Measurements from ENCODE around the gene CFAP52. TPM values are rescaled to one million over a fixed set of nuclear protein-coding genes. Genes with fewer than 3 reads are reported as not detected.

CFAP52 gene
- total and polyA plus RNA-seq, 2 of the 13 experiments (the other 11 are each of a cell fraction or from before 2014, with no cell fraction given) = not detected

DNA sequence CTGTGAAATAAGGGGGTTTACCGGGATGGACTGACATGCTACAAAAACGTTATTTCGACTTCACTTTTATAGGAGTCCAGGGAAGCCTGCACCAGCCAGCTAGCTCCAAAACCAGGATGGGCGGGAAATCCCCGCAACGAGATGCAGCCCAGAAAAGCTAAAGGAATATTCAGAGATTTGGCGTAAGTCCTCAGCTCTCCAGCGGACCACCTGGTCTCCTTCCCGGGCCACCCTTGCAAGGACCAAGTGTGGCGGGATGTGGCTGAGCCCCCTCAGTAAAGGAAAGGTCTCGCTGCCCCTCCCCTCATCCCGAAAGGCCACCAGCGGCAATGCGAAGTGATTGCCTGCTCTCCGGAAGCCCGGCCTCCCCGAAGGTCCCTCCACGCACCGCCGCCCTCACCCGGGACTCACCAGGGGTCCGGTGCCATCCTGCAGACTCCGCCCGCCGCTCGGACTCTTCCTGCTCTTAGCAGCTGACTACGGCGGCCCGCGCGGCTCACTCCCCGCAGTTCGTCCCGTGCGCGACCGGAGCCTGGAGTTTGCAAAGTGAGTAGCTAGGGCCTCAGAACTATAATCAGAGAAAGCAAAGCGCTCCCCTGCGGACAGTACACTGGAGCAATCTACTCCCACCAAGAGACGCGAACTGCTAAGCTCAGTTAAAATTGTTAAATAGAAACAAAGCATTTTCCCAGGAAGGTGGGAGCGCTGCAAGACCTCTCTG lies 901 bp upstream of the CFAP52 start, which contains the start of gene STX8 (continued):
- TF ChIP-seq NCOA1 (CRISPR knock-in tag; IDR thresholded peaks at IDR 0.05) (no peak), PAWR (CRISPR knock-in tag; IDR thresholded peaks at IDR 0.05; ENCODE audit: borderline replicate concordance) (no peak), MAFF (IDR thresholded peaks at IDR 0.05; ENCODE audit: low read depth, low read length) (no peak), CREBL2 (CRISPR knock-in tag; IDR thresholded peaks at IDR 0.05; ENCODE audit: borderline replicate concordance) (no peak), CEBPB (IDR thresholded peaks at IDR 0.05; ENCODE audit: borderline replicate concordance, low read depth, low read length) (no peak), MIER3 (CRISPR knock-in tag; IDR thresholded peaks at IDR 0.05; ENCODE audit: borderline replicate concordance) (peak; percentile 68; the same call in 1 of the 2 replicates), ZNF749 (CRISPR knock-in tag; IDR thresholded peaks at IDR 0.05; ENCODE audit: borderline replicate concordance) (0 out of 2 replicates have a peak, but pooled peaks have one; percentile 30), ZBTB21 (CRISPR knock-in tag; IDR thresholded peaks at IDR 0.05) (no peak), ZNF10 (CRISPR knock-in tag; IDR thresholded peaks at IDR 0.05; ENCODE audit: borderline replicate concordance, low read depth) (no peak), CEBPG (CRISPR knock-in tag; IDR thresholded peaks at IDR 0.05) (0 out of 2 replicates have a peak, but pooled peaks have one; percentile 22), HCFC1 (IDR thresholded peaks at IDR 0.05; ENCODE audit: low read depth, low read length) (peak; percentile 22; the same call in 1 of the 2 replicates), HOXA5 (CRISPR knock-in tag; IDR thresholded peaks at IDR 0.05) (peak; percentile 79), MTF2 (CRISPR knock-in tag; IDR thresholded peaks at IDR 0.05; ENCODE audit: borderline replicate concordance) (no peak), ZNF138 (CRISPR knock-in tag; IDR thresholded peaks at IDR 0.05; ENCODE audit: low read depth) (no peak; the same call in 1 of the 2 replicates), ZNF644 (CRISPR knock-in tag; IDR thresholded peaks at IDR 0.05; ENCODE audit: low read depth) (no peak), NFYC (CRISPR knock-in tag; IDR thresholded peaks at IDR 0.05) (no peak), ZNF574 (CRISPR knock-in tag; IDR thresholded peaks at IDR 0.05) (peak; percentile 77), ZNF598 (CRISPR knock-in tag; IDR thresholded peaks at IDR 0.05; ENCODE audit: borderline replicate concordance) (no peak), HNRNPLL (IDR thresholded peaks at IDR 0.05; ENCODE audit: low read depth, low read length, poor library complexity, severe bottlenecking) (peak; percentile 88), ZNF616 (CRISPR knock-in tag; IDR thresholded peaks at IDR 0.05; ENCODE audit: low read depth) (no peak), RXRA (CRISPR knock-in tag; IDR thresholded peaks at IDR 0.05) (peak; percentile 57; the same call in 1 of the 2 replicates)
- TF ChIP-seq, protein P1, sequence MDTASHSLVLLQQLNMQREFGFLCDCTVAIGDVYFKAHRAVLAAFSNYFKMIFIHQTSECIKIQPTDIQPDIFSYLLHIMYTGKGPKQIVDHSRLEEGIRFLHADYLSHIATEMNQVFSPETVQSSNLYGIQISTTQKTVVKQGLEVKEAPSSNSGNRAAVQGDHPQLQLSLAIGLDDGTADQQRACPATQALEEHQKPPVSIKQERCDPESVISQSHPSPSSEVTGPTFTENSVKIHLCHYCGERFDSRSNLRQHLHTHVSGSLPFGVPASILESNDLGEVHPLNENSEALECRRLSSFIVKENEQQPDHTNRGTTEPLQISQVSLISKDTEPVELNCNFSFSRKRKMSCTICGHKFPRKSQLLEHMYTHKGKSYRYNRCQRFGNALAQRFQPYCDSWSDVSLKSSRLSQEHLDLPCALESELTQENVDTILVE (CRISPR knock-in tag; IDR thresholded peaks at IDR 0.05) = peak; percentile 88
- TF ChIP-seq, protein P2, sequence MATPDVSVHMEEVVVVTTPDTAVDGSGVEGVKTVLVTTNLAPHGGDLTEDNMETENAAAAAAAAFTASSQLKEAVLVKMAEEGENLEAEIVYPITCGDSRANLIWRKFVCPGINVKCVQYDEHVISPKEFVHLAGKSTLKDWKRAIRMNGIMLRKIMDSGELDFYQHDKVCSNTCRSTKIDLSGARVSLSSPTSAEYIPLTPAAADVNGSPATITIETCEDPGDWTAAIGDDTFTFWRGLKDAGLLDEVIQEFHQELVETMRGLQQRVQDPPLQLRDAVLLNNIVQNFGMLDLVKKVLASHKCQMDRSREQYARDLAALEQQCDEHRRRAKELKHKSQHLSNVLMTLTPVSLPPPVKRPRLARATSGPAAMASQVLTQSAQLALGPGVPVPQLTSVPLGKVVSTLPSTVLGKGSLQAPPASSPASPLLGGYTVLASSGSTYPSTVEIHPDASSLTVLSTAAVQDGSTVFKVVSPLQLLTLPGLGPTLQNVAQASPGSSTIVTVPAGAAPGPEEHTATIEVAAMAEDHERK (CRISPR knock-in tag; IDR thresholded peaks at IDR 0.05; ENCODE audit: low read depth) = 0 out of 2 replicates have a peak, but pooled peaks have one; percentile 11
- TF ChIP-seq, protein P3, sequence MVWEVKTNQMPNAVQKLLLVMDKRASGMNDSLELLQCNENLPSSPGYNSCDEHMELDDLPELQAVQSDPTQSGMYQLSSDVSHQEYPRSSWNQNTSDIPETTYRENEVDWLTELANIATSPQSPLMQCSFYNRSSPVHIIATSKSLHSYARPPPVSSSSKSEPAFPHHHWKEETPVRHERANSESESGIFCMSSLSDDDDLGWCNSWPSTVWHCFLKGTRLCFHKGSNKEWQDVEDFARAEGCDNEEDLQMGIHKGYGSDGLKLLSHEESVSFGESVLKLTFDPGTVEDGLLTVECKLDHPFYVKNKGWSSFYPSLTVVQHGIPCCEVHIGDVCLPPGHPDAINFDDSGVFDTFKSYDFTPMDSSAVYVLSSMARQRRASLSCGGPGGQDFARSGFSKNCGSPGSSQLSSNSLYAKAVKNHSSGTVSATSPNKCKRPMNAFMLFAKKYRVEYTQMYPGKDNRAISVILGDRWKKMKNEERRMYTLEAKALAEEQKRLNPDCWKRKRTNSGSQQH (CRISPR knock-in tag; IDR thresholded peaks at IDR 0.05; ENCODE audit: low read depth) = no peak
